Liver (tissue), 9 donors: ENCODE results near the gene TRAK1. TPM values are rescaled to one million over a fixed set of nuclear protein-coding genes. Genes with fewer than 3 reads are reported as not detected.

Experiments
- DNase-seq: peaks from one replicate; pipeline ENCODE4 v3.0.0-alpha.2; 2017; ENCODE audit warnings: low spot score
- H3K27ac ChIP-seq, 2 donors: one replicate each; pipeline ENCODE4 v1.7.0; 2013; ENCODE audit warnings: inconsistent platforms in 2 of 2, low read length in 2 of 2, control low read depth in 1 of 2, low read depth in 1 of 2, mild to moderate bottlenecking in 1 of 2
- H3K27me3 ChIP-seq, 4 donors: one replicate each; pipeline versions ENCODE4 v1.6.1 to v1.7.0; 2013; ENCODE audit warnings: low read length in 3 of 4, inconsistent platforms in 1 of 4, mild to moderate bottlenecking in 1 of 4, moderate library complexity in 1 of 4; ENCODE audit not compliant: control insufficient read depth in 4 of 4, insufficient read depth in 4 of 4
- H3K36me3 ChIP-seq, 4 donors: one replicate each; pipeline versions ENCODE4 v1.6.1 to v1.7.0; 2013; ENCODE audit warnings: low read length in 3 of 4, mild to moderate bottlenecking in 3 of 4, low read depth in 1 of 4, moderate library complexity in 1 of 4; ENCODE audit not compliant: control insufficient read depth in 4 of 4, insufficient read depth in 3 of 4
- H3K4me1 ChIP-seq, 4 donors: one replicate each; pipeline versions ENCODE4 v1.6.1 to v1.7.0; 2013; ENCODE audit warnings: low read length in 3 of 4, mild to moderate bottlenecking in 3 of 4, moderate library complexity in 1 of 4; ENCODE audit not compliant: control insufficient read depth in 4 of 4, insufficient read depth in 4 of 4
- H3K4me3 ChIP-seq, 3 donors: one replicate each; pipeline versions ENCODE4 v1.6.1 to v1.7.0; 2013; ENCODE audit warnings: low read length in 3 of 3, control low read depth in 1 of 3, low read depth in 1 of 3, mild to moderate bottlenecking in 1 of 3
- H3K9ac ChIP-seq, 2 donors: one replicate each; pipeline ENCODE4 v1.7.0; 2013; ENCODE audit warnings: low read length in 2 of 2, mild to moderate bottlenecking in 2 of 2, moderate library complexity in 2 of 2, control low read depth in 1 of 2, low read depth in 1 of 2
- H3K9me3 ChIP-seq, 4 donors: one replicate each; pipeline versions ENCODE4 v1.6.1 to v1.7.0; 2013; ENCODE audit warnings: low read length in 3 of 4; ENCODE audit not compliant: control insufficient read depth in 4 of 4
- ATF3 ChIP-seq: IDR thresholded peaks from 2 replicates; pipeline ENCODE4 v1.6.1; 2016; ENCODE audit warnings: antibody characterized with exemption
- CTCF ChIP-seq: fragments of 150-350 bp; IDR thresholded peaks from 2 replicates; pipeline ENCODE4 v1.5.1; 2017; ENCODE audit warnings: improper control_type of control experiment, low read depth, low read length; ENCODE audit not compliant: missing input control
- FOXA1 ChIP-seq: IDR thresholded peaks from 2 replicates; pipeline ENCODE4 v1.6.1; 2016; ENCODE audit warnings: antibody characterized with exemption
- FOXA2 ChIP-seq: IDR thresholded peaks from 2 replicates; pipeline ENCODE4 v1.6.1; 2016; ENCODE audit warnings: antibody characterized with exemption
- GABPA ChIP-seq, 2 donors: IDR thresholded peaks in 1 of 2; conservative IDR thresholded peaks in 1 of 2; 2 replicates each; pipeline ENCODE4 v1.6.1; 2016; ENCODE audit warnings: antibody characterized with exemption in 2 of 2, mild to moderate bottlenecking in 1 of 2, moderate library complexity in 1 of 2
- HNF4A ChIP-seq, 2 donors: conservative IDR thresholded peaks; 2 replicates each; pipeline ENCODE4 v1.6.1; 2016; ENCODE audit warnings: antibody characterized with exemption in 2 of 2, mild to moderate bottlenecking in 2 of 2
- HNF4G ChIP-seq: IDR thresholded peaks from 2 replicates; pipeline ENCODE4 v1.6.1; 2016; ENCODE audit warnings: antibody characterized with exemption
- JUND ChIP-seq, 2 donors: IDR thresholded peaks; 2 replicates each; pipeline ENCODE4 v1.6.1; 2016; ENCODE audit warnings: antibody characterized with exemption in 2 of 2
- MAX ChIP-seq: IDR thresholded peaks from 2 replicates; pipeline ENCODE4 v1.6.1; 2016; ENCODE audit warnings: antibody characterized with exemption
- NR2F2 ChIP-seq: IDR thresholded peaks from 2 replicates; pipeline ENCODE4 v1.6.1; 2016; ENCODE audit warnings: antibody characterized with exemption
- REST ChIP-seq: IDR thresholded peaks from 2 replicates; pipeline ENCODE4 v1.6.1; 2016; ENCODE audit warnings: antibody characterized with exemption, mild to moderate bottlenecking
- RXRA ChIP-seq, 2 donors: IDR thresholded peaks; 2 replicates each; pipeline ENCODE4 v1.6.1; 2017 to 2018; ENCODE audit warnings: antibody characterized with exemption in 2 of 2, mild to moderate bottlenecking in 1 of 2
- SP1 ChIP-seq: IDR thresholded peaks from 2 replicates; pipeline ENCODE4 v1.6.1; 2018; ENCODE audit warnings: antibody characterized with exemption, mild to moderate bottlenecking
- YY1 ChIP-seq: IDR thresholded peaks from 2 replicates; pipeline ENCODE4 v1.6.1; 2016; ENCODE audit warnings: antibody characterized with exemption, mild to moderate bottlenecking
- WGBS: extraction: QIAGEN DNeasy Blood & Tissue Kit; methylation state at CpG from one replicate; pipeline ENCODE4 v1.1.7; 2013; 5-methylcytosine and 5-hydroxymethylcytosine counted together
- polyA plus RNA-seq, 2 donors: library from polyadenylated mRNA; stranded (reverse) in 1 of 2; unstranded in 1 of 2; fragments of 200-250 nt in 1 of 2; fragments of >200 nt in 1 of 2; fragmentation: Nextera tagmentation in 1 of 2; extraction: Ambion mirVana in 1 of 2; gene quantifications; one replicate each; pipeline versions ENCODE4 v1.2.1 to v1.2.3, GENCODE V29; 2013 to 2015
- total RNA-seq, 2 donors: library from RNA; depleted of rRNA; stranded (reverse); fragments of >200 nt; gene quantifications; one replicate each; pipeline ENCODE4 v1.2.3, GENCODE V29; 2014
- TF ChIP-seq, protein P1 (sequence below): IDR thresholded peaks from 2 replicates; pipeline ENCODE4 v1.6.1; 2016; ENCODE audit warnings: antibody characterized with exemption
- donor health status: healthy.
- donor health status: healthy.
- donor health status: healthy.
- donor health status: healthy.
- donor health status: healthy.

Gene TRAK1
- total and polyA plus RNA-seq, 4 donors: 3.4 to 21.7 (median 8.6) TPM

DNA sequence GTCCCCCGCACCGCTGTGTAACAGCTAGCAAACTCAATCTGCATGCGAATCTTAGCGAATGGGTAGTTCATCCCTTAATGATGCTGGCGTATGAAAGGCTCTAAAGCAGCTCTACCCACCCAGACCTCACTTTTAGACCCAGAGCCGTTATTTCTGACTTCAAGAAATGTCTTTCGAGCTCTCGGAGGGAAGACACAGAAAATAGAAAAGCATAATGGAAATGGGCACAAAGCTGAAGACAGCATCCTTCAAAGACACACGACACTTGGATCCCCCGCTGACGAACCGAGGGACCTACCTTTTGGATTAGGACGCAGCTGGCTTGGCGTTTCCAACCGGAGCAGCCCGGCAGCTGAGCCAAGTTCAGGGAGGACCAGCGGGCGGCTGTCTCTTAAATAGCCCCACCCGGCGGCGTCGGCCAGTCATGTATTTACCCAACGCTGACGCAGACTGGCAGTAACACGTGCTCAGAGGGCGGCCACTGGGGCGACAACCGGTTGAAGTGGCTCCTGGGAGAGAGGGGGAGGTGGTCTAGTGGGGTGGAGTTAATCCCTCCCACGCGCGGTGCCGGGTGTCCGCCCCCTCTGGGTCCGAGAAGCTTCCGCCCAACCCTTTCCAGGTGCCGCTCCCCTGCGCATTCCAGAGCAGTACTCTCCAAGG, 173.4 kb downstream of the TRAK1 start:
- Histone ChIP-seq H3K36me3 (no peaks in the 10 kb centered on the region), H3K9me3 (peaks cover 0 to 8% (median 0%) of the 10 kb centered on the region in 4 donors), H3K27ac (no peak overlapping the region), H3K27me3 (peaks cover 0 to 6% (median 4%) of the 10 kb centered on the region in 4 donors), H3K4me3 (no peak overlapping the region), H3K4me1 (peaks cover 4 to 12% (median 5%) of the 10 kb centered on the region in 4 donors), H3K9ac (no peak overlapping the region)
- no peak for DNase-seq
- 14% methylated on average over 37 of the region's 37 CpGs for WGBS
- no peak for TF ChIP-seq CTCF
- no peak for TF ChIP-seq HNF4G
- TF ChIP-seq NR2F2: no peak
- no peak for TF ChIP-seq HNF4A (conservative IDR thresholded peaks at IDR 0.05)
- TF ChIP-seq YY1: no peak
- TF ChIP-seq REST: no peak
- no peak for TF ChIP-seq SP1
- TF ChIP-seq RXRA (IDR thresholded peaks at IDR 0.05): no peak
- no peak for TF ChIP-seq FOXA1
- TF ChIP-seq GABPA (IDR thresholded peaks at IDR 0.05 in 1 of 2, conservative IDR thresholded peaks at IDR 0.05 in 1 of 2): no peak
- no peak for TF ChIP-seq ATF3
- TF ChIP-seq JUND (IDR thresholded peaks at IDR 0.05): no peak
- TF ChIP-seq FOXA2: no peak
- no peak for TF ChIP-seq MAX
- TF ChIP-seq, protein P1, sequence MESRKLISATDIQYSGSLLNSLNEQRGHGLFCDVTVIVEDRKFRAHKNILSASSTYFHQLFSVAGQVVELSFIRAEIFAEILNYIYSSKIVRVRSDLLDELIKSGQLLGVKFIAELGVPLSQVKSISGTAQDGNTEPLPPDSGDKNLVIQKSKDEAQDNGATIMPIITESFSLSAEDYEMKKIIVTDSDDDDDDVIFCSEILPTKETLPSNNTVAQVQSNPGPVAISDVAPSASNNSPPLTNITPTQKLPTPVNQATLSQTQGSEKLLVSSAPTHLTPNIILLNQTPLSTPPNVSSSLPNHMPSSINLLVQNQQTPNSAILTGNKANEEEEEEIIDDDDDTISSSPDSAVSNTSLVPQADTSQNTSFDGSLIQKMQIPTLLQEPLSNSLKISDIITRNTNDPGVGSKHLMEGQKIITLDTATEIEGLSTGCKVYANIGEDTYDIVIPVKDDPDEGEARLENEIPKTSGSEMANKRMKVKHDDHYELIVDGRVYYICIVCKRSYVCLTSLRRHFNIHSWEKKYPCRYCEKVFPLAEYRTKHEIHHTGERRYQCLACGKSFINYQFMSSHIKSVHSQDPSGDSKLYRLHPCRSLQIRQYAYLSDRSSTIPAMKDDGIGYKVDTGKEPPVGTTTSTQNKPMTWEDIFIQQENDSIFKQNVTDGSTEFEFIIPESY: no peak
